ENCODE data around the gene SMG9.

The SMG9 gene

GRCh38 chr19:43749898-43750297 lies 4.9 kb downstream of the SMG9 start:
- no peaks in the 10 kb centered on the region for H3K9me2 ChIP-seq (replicated peaks; ENCODE audit: insufficient read depth, low read length)
- H3K9ac ChIP-seq (ENCODE audit: low read length) = no peak overlapping the region
- no peak overlapping the region for H3K4me3 ChIP-seq (ENCODE audit: insufficient read depth, low read length, poor library complexity, severe bottlenecking)
- no peaks in the 10 kb centered on the region for H4K20me1 ChIP-seq (ENCODE audit: low read depth, low read length)
- no peaks in the 10 kb centered on the region for H3K9me3 ChIP-seq (ENCODE audit: insufficient read depth, low read length)
- TF ChIP-seq CTCF (IDR thresholded peaks at IDR 0.05; ENCODE audit: insufficient read depth, low read length, poor library complexity, severe bottlenecking) (no peak), EZH2phosphoT487 (conservative IDR thresholded peaks at IDR 0.05; ENCODE audit: low read length) (no peak)
- H3K27me3 ChIP-seq (ENCODE audit: low read length) = no peaks in the 10 kb centered on the region
- H3K79me2 ChIP-seq (ENCODE audit: insufficient read depth, low read length) = peaks cover 15% of the 10 kb centered on the region
- peaks cover 17% of the 10 kb centered on the region for H3F3A ChIP-seq (ENCODE audit: insufficient read depth)
- no peak overlapping the region for H3K27ac ChIP-seq (ENCODE audit: low read depth, low read length)
- H3K4me2 ChIP-seq (ENCODE audit: low read depth, low read length, poor library complexity, severe bottlenecking) = no peak overlapping the region
- peaks cover 6% of the 10 kb centered on the region; the same call in 1 of the 2 replicates for H3K36me3 ChIP-seq (ENCODE audit: low read length)
- H2AFZ ChIP-seq (ENCODE audit: low read depth, low read length, severe bottlenecking) = no peak overlapping the region

GRCh38 chr19:43749152-43749551 lies 5.6 kb downstream of the SMG9 start:
- H3F3A ChIP-seq (ENCODE audit: insufficient read depth) = peaks cover 15% of the 10 kb centered on the region
- H3K27ac ChIP-seq (ENCODE audit: low read depth, low read length) = no peak overlapping the region
- H3K79me2 ChIP-seq (ENCODE audit: insufficient read depth, low read length) = peaks cover 14% of the 10 kb centered on the region
- no peaks in the 10 kb centered on the region for H3K9me2 ChIP-seq (replicated peaks; ENCODE audit: insufficient read depth, low read length)
- peaks cover 6% of the 10 kb centered on the region; the same call in 1 of the 2 replicates for H3K36me3 ChIP-seq (ENCODE audit: low read length)
- H2AFZ ChIP-seq (ENCODE audit: low read depth, low read length, severe bottlenecking) = no peak overlapping the region
- TF ChIP-seq CTCF (IDR thresholded peaks at IDR 0.05; ENCODE audit: insufficient read depth, low read length, poor library complexity, severe bottlenecking) = no peak
- H3K9ac ChIP-seq (ENCODE audit: low read length) = no peak overlapping the region
- H3K4me3 ChIP-seq (ENCODE audit: insufficient read depth, low read length, poor library complexity, severe bottlenecking) = no peak overlapping the region
- no peaks in the 10 kb centered on the region for H4K20me1 ChIP-seq (ENCODE audit: low read depth, low read length)
- H3K4me2 ChIP-seq (ENCODE audit: low read depth, low read length, poor library complexity, severe bottlenecking) = no peak overlapping the region
- H3K9me3 ChIP-seq (ENCODE audit: insufficient read depth, low read length) = no peaks in the 10 kb centered on the region
- H3K27me3 ChIP-seq (ENCODE audit: low read length) = no peaks in the 10 kb centered on the region

GRCh38 chr19:43748685-43749084 lies 6.1 kb downstream of the SMG9 start:
- H3K27ac ChIP-seq (ENCODE audit: low read depth, low read length) = no peak overlapping the region
- H3K36me3 ChIP-seq (ENCODE audit: low read length) = peaks cover 6% of the 10 kb centered on the region; the same call in 1 of the 2 replicates
- H4K20me1 ChIP-seq (ENCODE audit: low read depth, low read length) = no peaks in the 10 kb centered on the region
- H3F3A ChIP-seq (ENCODE audit: insufficient read depth) = peaks cover 11% of the 10 kb centered on the region
- no peak overlapping the region for H2AFZ ChIP-seq (ENCODE audit: low read depth, low read length, severe bottlenecking)
- H3K4me2 ChIP-seq (ENCODE audit: low read depth, low read length, poor library complexity, severe bottlenecking) = no peak overlapping the region
- TF ChIP-seq CTCF (IDR thresholded peaks at IDR 0.05; ENCODE audit: insufficient read depth, low read length, poor library complexity, severe bottlenecking) (no peak), EZH2phosphoT487 (conservative IDR thresholded peaks at IDR 0.05; ENCODE audit: low read length) (no peak)
- H3K27me3 ChIP-seq (ENCODE audit: low read length) = no peaks in the 10 kb centered on the region
- peaks cover 9% of the 10 kb centered on the region for H3K79me2 ChIP-seq (ENCODE audit: insufficient read depth, low read length)
- H3K9me3 ChIP-seq (ENCODE audit: insufficient read depth, low read length) = no peaks in the 10 kb centered on the region
- no peak overlapping the region for H3K9ac ChIP-seq (ENCODE audit: low read length)
- no peaks in the 10 kb centered on the region for H3K9me2 ChIP-seq (replicated peaks; ENCODE audit: insufficient read depth, low read length)
- no peak overlapping the region for H3K4me3 ChIP-seq (ENCODE audit: insufficient read depth, low read length, poor library complexity, severe bottlenecking)
